KMS-11 (cell line): ENCODE results near the gene MSANTD1.

Experiments
- H2AFZ ChIP-seq: fragments of 200-600 bp; sonication (generic); 2 replicates; pipeline ENCODE4 v1.6.1; 2016; ENCODE audit warnings: antibody characterized with exemption, mixed run types, low read depth
- H3K27ac ChIP-seq: fragments of 200-600 bp; sonication (generic); 2 replicates; pipeline ENCODE4 v1.6.1; 2016; ENCODE audit warnings: mild to moderate bottlenecking, mixed run types
- H3K27me3 ChIP-seq: fragments of 200-600 bp; sonication (generic); 2 replicates; pipeline ENCODE4 v1.6.1; 2017; ENCODE audit warnings: mild to moderate bottlenecking, low read depth, mixed run types, moderate library complexity; ENCODE audit not compliant: insufficient read depth
- H3K36me3 ChIP-seq: fragments of 200-600 bp; sonication (generic); 2 replicates; pipeline ENCODE4 v1.6.1; 2017; ENCODE audit warnings: mild to moderate bottlenecking, mixed run types; ENCODE audit not compliant: insufficient read depth
- H3K4me1 ChIP-seq: fragments of 200-600 bp; sonication (generic); 2 replicates; pipeline ENCODE4 v1.6.1; 2016; ENCODE audit warnings: mild to moderate bottlenecking, low read depth, mixed run types; ENCODE audit not compliant: poor library complexity, severe bottlenecking
- H3K4me2 ChIP-seq: fragments of 200-600 bp; sonication (generic); 2 replicates; pipeline ENCODE4 v1.7.0; 2016; ENCODE audit warnings: mild to moderate bottlenecking, mixed run types
- H3K4me3 ChIP-seq: fragments of 200-600 bp; sonication (generic); IDR thresholded peaks from 2 replicates; pipeline ENCODE4 v1.6.1; 2017; ENCODE audit warnings: low read depth, low read length, mixed read lengths; ENCODE audit not compliant: insufficient read depth
- H3K79me2 ChIP-seq: fragments of 200-600 bp; sonication (generic); 2 replicates; pipeline ENCODE4 v1.6.1; 2016; ENCODE audit warnings: low read depth, mixed run types; ENCODE audit not compliant: insufficient read depth
- H3K9ac ChIP-seq: fragments of 200-600 bp; sonication (generic); 2 replicates; pipeline ENCODE4 v1.6.1; 2016; ENCODE audit warnings: mild to moderate bottlenecking, mixed run types
- H4K20me1 ChIP-seq: fragments of 200-600 bp; sonication (generic); 2 replicates; pipeline ENCODE4 v1.6.1; 2016; ENCODE audit warnings: mild to moderate bottlenecking, mixed run types; ENCODE audit not compliant: insufficient read depth
- CTCF ChIP-seq: fragments of 200-600 bp; sonication (generic); conservative IDR thresholded peaks from 2 replicates; pipeline ENCODE4 v1.6.1; 2017; ENCODE audit warnings: low read depth, mild to moderate bottlenecking, antibody characterized with exemption, low read length, moderate library complexity, mixed read lengths

The MSANTD1 gene

GRCh38 chr4:3215256-3215655 is 33.7 kb upstream of the MSANTD1 start:
- Histone ChIP-seq H3K27ac (no peak overlapping the region), H3K36me3 (peaks cover 3% of the 10 kb centered on the region; the same call in 1 of the 2 replicates), H2AFZ (no peak overlapping the region), H3K4me3 (no peak overlapping the region), H3K4me1 (no peaks in the 10 kb centered on the region), H3K79me2 (no peaks in the 10 kb centered on the region), H4K20me1 (no peaks in the 10 kb centered on the region), H3K4me2 (no peak overlapping the region), H3K27me3 (no peaks in the 10 kb centered on the region), H3K9ac (no peak overlapping the region)
- TF ChIP-seq CTCF, result no peak

GRCh38 chr4:3215733-3216132 is 33.2 kb upstream of the MSANTD1 start:
- TF ChIP-seq CTCF, result no peak
- Histone ChIP-seq H3K4me1 (no peaks in the 10 kb centered on the region), H3K27me3 (no peaks in the 10 kb centered on the region), H3K4me2 (no peak overlapping the region), H3K36me3 (peaks cover 3% of the 10 kb centered on the region; the same call in 1 of the 2 replicates), H3K79me2 (no peaks in the 10 kb centered on the region), H4K20me1 (no peaks in the 10 kb centered on the region), H3K4me3 (no peak overlapping the region), H3K27ac (no peak overlapping the region), H2AFZ (no peak overlapping the region), H3K9ac (no peak overlapping the region)

- Histone ChIP-seq H4K20me1 (no peaks in the 10 kb centered on the region), H2AFZ (no peak overlapping the region), H3K4me3 (no peak overlapping the region), H3K9ac (no peak overlapping the region), H3K79me2 (no peaks in the 10 kb centered on the region), H3K4me2 (no peak overlapping the region), H3K27me3 (no peaks in the 10 kb centered on the region), H3K4me1 (no peaks in the 10 kb centered on the region), H3K36me3 (peaks cover 3% of the 10 kb centered on the region; the same call in 1 of the 2 replicates), H3K27ac (no peak overlapping the region)
- TF ChIP-seq CTCF, result no peak
These were observed 31.7 kb upstream of the MSANTD1 start for GRCh38 chr4:3217266-3217665.

GRCh38 chr4:3217771-3218170 is 31.2 kb upstream of the MSANTD1 start:
- Histone ChIP-seq H2AFZ (no peak overlapping the region), H3K27me3 (no peaks in the 10 kb centered on the region), H3K36me3 (peaks cover 3% of the 10 kb centered on the region; the same call in 1 of the 2 replicates), H4K20me1 (no peaks in the 10 kb centered on the region), H3K4me1 (no peaks in the 10 kb centered on the region), H3K27ac (no peak overlapping the region), H3K4me2 (no peak overlapping the region), H3K79me2 (no peaks in the 10 kb centered on the region), H3K9ac (no peak overlapping the region), H3K4me3 (no peak overlapping the region)
- no peak for TF ChIP-seq CTCF
